Caco-2 (cell line): ENCODE data around the gene ERCC2. TPM values are rescaled to one million over a fixed set of nuclear protein-coding genes. Genes with fewer than 3 reads are reported as not detected.
"Not testable (repeated sequence)": the region's sequence is repeated elsewhere in the genome, so short reads cannot be mapped to it uniquely, and the experiment has no call there.

Source experiments
- BruUV-seq: library from RNA; stranded (reverse); fragments of 400-500 nt; replicated peaks from 2 replicates; lab custom pipeline; 2021; lab: Mats Ljungman, UMichigan
- CTCF ChIA-PET: fragments of 300-600 bp; sonication (Branson Sonifier 250); formaldehyde crosslinking; loops from one replicate; lab custom pipeline; 2022; ENCODE audit warnings: antibody characterized with exemption; lab: Charles Lee
- POLR2A ChIA-PET: fragments of 300-600 bp; sonication (Branson Sonifier 250); formaldehyde crosslinking; loops from one replicate; lab custom pipeline; 2022; ENCODE audit warnings: antibody characterized with exemption; lab: Charles Lee
- DNase-seq, 2 experiments: peaks; one replicate each; pipeline versions ENCODE4 v3.0.0 to v3.0.0-alpha.2; 2020 to 2022
- H3K27me3 ChIP-seq: replicated peaks from 2 replicates; pipeline ENCODE4 v1.6.0; 2011; ENCODE audit warnings: low read length; ENCODE audit not compliant: control insufficient read depth, insufficient read depth
- H3K36me3 ChIP-seq: 2 replicates; pipeline ENCODE4 v1.5.1; 2011; ENCODE audit warnings: low read length; ENCODE audit not compliant: control insufficient read depth, insufficient read depth
- H3K4me1 ChIP-seq: fragments of 250-450 bp; sonication (Bioruptor Pico); 2 replicates; pipeline ENCODE4 v1.5.1; 2020; ENCODE audit warnings: mild to moderate bottlenecking
- H3K4me3 ChIP-seq: 2 replicates; pipeline ENCODE4 v1.5.1; 2011; ENCODE audit warnings: low read depth, mild to moderate bottlenecking, control low read depth, low read length
- H3K9me3 ChIP-seq: fragments of 250-450 bp; sonication (Bioruptor Pico); 2 replicates; pipeline ENCODE4 v1.5.1; 2020; ENCODE audit warnings: mild to moderate bottlenecking, moderate library complexity
- H3K27ac Mint-ChIP-seq: one replicate; pipeline ENCODE4 v1.8.0; 2022; ENCODE audit warnings: mixed read lengths; ENCODE audit not compliant: unreplicated experiment
- H3K27me3 Mint-ChIP-seq: one replicate; pipeline ENCODE4 v1.8.0; 2022; ENCODE audit warnings: mixed read lengths; ENCODE audit not compliant: insufficient read depth, unreplicated experiment
- H3K36me3 Mint-ChIP-seq: one replicate; pipeline ENCODE4 v1.8.0; 2022; ENCODE audit warnings: mild to moderate bottlenecking, mixed read lengths; ENCODE audit not compliant: insufficient read depth, unreplicated experiment
- H3K4me1 Mint-ChIP-seq: one replicate; pipeline ENCODE4 v1.8.0; 2022; ENCODE audit warnings: low read depth, mixed read lengths; ENCODE audit not compliant: unreplicated experiment
- H3K4me3 Mint-ChIP-seq: one replicate; pipeline ENCODE4 v1.8.0; 2022; ENCODE audit warnings: mild to moderate bottlenecking, moderate library complexity, mixed read lengths; ENCODE audit not compliant: unreplicated experiment
- H3K9me3 Mint-ChIP-seq: one replicate; pipeline ENCODE4 v1.8.0; 2022; ENCODE audit warnings: mixed read lengths; ENCODE audit not compliant: unreplicated experiment
- intact Hi-C: fragments of 100-400 bp; cut with micrococcal nuclease; formaldehyde crosslinking; loops from one replicate; pipeline ENCODE4 v1.10.0; 2022; ENCODE audit not compliant: unreplicated experiment
- total RNA-seq: library from RNA; stranded (reverse); gene quantifications from 2 replicates; pipeline ENCODE4 v1.2.3, GENCODE V29; 2022
- TF ChIP-seq, protein P1 (sequence below), 2 experiments: fragments of 200-600 bp in 1 of 2; IDR thresholded peaks; 1 replicate in 1 of 2; 2 replicates in 1 of 2; pipeline versions ENCODE4 v1.5.1 to v1.8.0; 2011 to 2022; ENCODE audit warnings: antibody characterized with exemption in 1 of 2, control low read depth in 1 of 2, inconsistent platforms in 1 of 2, low read depth in 1 of 2, low read length in 1 of 2, mild to moderate bottlenecking in 1 of 2, moderate library complexity in 1 of 2; ENCODE audit not compliant: insufficient read depth in 1 of 2, severe bottlenecking in 1 of 2, unreplicated experiment in 1 of 2

The ERCC2 gene
- total RNA-seq, 1 experiment from 2014 or later = 86.8 TPM

DNA sequence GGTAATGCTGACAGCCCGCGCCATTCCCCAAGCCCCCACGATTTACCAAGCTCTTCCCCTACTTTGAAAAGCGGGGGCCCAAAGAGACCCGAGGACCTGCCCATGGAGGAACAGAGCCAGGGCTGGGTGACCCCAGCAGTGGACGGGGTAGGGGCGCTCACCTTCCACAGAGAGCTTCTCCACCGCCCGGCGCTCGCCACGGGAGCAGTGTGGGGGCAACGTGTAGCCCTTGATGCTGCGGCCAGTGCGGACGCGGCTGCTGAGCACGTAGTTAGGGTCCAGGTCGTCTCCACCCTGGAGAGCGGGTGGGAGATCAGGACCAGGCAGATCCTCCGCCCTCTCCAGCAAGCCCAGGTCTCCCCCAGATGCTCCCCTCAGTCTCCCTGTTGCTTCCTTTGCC, 55.1 kb downstream of the ERCC2 start:
- intact Hi-C loops = no loop called here
- TF ChIP-seq, protein P1, sequence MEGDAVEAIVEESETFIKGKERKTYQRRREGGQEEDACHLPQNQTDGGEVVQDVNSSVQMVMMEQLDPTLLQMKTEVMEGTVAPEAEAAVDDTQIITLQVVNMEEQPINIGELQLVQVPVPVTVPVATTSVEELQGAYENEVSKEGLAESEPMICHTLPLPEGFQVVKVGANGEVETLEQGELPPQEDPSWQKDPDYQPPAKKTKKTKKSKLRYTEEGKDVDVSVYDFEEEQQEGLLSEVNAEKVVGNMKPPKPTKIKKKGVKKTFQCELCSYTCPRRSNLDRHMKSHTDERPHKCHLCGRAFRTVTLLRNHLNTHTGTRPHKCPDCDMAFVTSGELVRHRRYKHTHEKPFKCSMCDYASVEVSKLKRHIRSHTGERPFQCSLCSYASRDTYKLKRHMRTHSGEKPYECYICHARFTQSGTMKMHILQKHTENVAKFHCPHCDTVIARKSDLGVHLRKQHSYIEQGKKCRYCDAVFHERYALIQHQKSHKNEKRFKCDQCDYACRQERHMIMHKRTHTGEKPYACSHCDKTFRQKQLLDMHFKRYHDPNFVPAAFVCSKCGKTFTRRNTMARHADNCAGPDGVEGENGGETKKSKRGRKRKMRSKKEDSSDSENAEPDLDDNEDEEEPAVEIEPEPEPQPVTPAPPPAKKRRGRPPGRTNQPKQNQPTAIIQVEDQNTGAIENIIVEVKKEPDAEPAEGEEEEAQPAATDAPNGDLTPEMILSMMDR (IDR thresholded peaks at IDR 0.05; ENCODE audit: insufficient read depth in 1 of 2, low read depth in 1 of 2, low read length in 1 of 2, severe bottlenecking in 1 of 2, unreplicated experiment in 1 of 2) = no peak
- H3K9me3 ChIP-seq = no peaks in the 10 kb centered on the region
- no peak overlapping the region for H3K4me3 ChIP-seq
- no TSS peak for BruUV-seq
- no peaks in the 10 kb centered on the region for H3K36me3 Mint-ChIP-seq
- no peak overlapping the region for H3K27ac Mint-ChIP-seq
- POLR2A ChIA-PET = no interaction called here
- H3K27me3 ChIP-seq = 0 out of 2 replicates have a peak, but pooled peaks cover 1% of the 10 kb centered on the region
- no peaks in the 10 kb centered on the region for H3K9me3 Mint-ChIP-seq
- no peaks in the 10 kb centered on the region for H3K4me1 Mint-ChIP-seq
- H3K27me3 Mint-ChIP-seq = peaks cover 14% of the 10 kb centered on the region
- H3K36me3 ChIP-seq = no peaks in the 10 kb centered on the region
- no peak for DNase-seq
- CTCF ChIA-PET = no interaction called here
- no peaks in the 10 kb centered on the region for H3K4me1 ChIP-seq
- H3K4me3 Mint-ChIP-seq = no peak overlapping the region

DNA sequence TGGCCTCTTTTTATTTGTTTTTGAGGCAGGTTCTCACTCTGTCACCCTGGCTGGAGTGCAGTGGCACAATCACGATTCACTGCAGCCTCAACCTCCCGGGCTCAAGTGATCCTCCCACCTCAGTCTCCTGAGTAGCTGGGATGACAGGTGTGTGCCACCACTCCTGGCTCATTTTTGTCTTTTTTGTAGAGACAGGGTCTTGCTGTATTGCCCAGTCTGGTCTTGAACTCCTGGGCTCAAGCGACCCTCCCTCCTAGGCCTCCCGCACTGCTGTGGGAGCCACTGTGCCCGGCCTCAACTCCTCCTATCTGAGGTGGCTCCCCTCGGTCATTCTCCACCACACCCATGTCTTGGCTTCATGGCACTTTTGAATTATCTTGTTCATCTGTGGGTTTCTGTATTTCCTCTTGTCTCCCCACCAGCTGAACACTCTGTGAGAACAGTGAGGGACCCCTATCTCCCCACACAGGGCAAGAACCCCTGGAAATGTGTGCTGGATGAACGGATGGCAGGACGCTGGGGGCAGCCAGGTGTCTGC, 55.6 kb downstream of the ERCC2 start:
- Mint-ChIP-seq H3K9me3 (no peaks in the 10 kb centered on the region), H3K4me1 (no peaks in the 10 kb centered on the region), H3K27me3 (peaks cover 14% of the 10 kb centered on the region), H3K4me3 (no peak overlapping the region), H3K27ac (no peak overlapping the region), H3K36me3 (no peaks in the 10 kb centered on the region)
- no peak for DNase-seq
- BruUV-seq = no TSS peak
- Histone ChIP-seq H3K4me3 (no peak overlapping the region), H3K9me3 (no peaks in the 10 kb centered on the region), H3K4me1 (no peaks in the 10 kb centered on the region), H3K36me3 (no peaks in the 10 kb centered on the region), H3K27me3 (0 out of 2 replicates have a peak, but pooled peaks cover 1% of the 10 kb centered on the region)
- intact Hi-C loops = no loop called here
- ChIA-PET CTCF (no interaction called here), POLR2A (no interaction called here)
- TF ChIP-seq, protein P1 (IDR thresholded peaks at IDR 0.05; ENCODE audit: insufficient read depth in 1 of 2, low read depth in 1 of 2, low read length in 1 of 2, severe bottlenecking in 1 of 2, unreplicated experiment in 1 of 2) = no peak

DNA sequence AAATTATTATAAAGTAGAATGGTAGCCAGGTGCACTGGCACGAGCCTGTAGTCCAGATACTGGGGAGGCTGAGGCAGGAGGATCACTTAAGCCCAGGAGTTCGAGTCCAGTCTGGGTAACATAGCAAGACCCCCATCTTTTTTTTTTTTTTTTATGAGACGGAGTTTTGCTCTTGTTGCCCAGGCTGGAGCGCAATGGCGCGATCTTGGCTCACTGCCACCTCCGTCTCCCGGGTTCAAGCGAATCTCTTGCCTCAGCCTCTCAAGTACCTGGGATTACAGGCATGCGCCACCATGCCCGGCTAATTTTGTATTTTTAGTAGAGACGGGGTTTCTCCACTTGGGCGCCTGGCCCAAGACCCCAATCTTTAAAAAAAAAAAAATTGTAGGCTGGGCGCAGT, 58.1 kb downstream of the ERCC2 start:
- H3K36me3 ChIP-seq, POLR2A ChIA-PET, H3K9me3 Mint-ChIP-seq, CTCF ChIA-PET, H3K27me3 ChIP-seq, H3K27ac Mint-ChIP-seq, H3K4me3 ChIP-seq, intact Hi-C loops, H3K4me1 Mint-ChIP-seq, DNase-seq, H3K9me3 ChIP-seq, H3K36me3 Mint-ChIP-seq, H3K4me3 Mint-ChIP-seq, H3K4me1 ChIP-seq, BruUV-seq: not testable (repeated sequence)
- peaks cover 11% of the 10 kb centered on the region for H3K27me3 Mint-ChIP-seq
